Tibial nerve (tissue), 4 donors: ENCODE results near the gene UBE2N.

ENCODE experiments used
- EP300 ChIP-seq, 2 donors: sonication (generic); formaldehyde crosslinking; IDR thresholded peaks; one replicate each; pipeline ENCODE4 v1.6.1; 2017; ENCODE audit warnings: antibody characterized with exemption in 2 of 2, mild to moderate bottlenecking in 1 of 2
- POLR2A ChIP-seq, 2 donors: fragments of 450-650 bp; IDR thresholded peaks; one replicate each; pipeline ENCODE4 v1.6.1; 2017; ENCODE audit warnings: antibody characterized with exemption in 2 of 2, mild to moderate bottlenecking in 2 of 2, moderate library complexity in 2 of 2
- TF ChIP-seq, protein P1 (sequence below), 5 experiments: fragments of 200-600 bp in 3 of 5; fragments of 450-650 bp in 2 of 5; sonication (generic) in 3 of 5; IDR thresholded peaks; one replicate each; pipeline ENCODE4 v1.5.1; 2016 to 2019; ENCODE audit warnings: antibody characterized with exemption in 5 of 5, mild to moderate bottlenecking in 3 of 5, moderate library complexity in 2 of 5

DNA sequence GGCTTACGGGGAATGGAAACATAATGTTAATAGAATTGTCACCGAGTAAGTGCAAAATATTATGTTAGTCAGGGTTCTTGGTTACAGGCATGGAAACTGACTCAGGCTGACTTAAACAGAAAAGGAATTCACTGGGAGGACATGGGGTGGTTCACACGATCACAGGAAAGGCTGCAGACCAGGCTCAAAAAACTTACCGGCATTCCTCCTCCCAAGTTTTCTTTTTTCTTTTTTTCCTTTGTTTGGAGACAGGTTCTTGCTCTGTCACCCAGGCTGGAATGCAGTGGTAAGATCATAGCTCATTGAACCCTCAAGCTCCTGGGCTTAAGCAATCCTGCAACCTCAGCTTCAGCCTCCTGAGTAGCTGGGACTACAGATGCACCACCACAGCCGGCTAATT lies 11.9 kb upstream of the UBE2N start:
- TF ChIP-seq, protein P1, sequence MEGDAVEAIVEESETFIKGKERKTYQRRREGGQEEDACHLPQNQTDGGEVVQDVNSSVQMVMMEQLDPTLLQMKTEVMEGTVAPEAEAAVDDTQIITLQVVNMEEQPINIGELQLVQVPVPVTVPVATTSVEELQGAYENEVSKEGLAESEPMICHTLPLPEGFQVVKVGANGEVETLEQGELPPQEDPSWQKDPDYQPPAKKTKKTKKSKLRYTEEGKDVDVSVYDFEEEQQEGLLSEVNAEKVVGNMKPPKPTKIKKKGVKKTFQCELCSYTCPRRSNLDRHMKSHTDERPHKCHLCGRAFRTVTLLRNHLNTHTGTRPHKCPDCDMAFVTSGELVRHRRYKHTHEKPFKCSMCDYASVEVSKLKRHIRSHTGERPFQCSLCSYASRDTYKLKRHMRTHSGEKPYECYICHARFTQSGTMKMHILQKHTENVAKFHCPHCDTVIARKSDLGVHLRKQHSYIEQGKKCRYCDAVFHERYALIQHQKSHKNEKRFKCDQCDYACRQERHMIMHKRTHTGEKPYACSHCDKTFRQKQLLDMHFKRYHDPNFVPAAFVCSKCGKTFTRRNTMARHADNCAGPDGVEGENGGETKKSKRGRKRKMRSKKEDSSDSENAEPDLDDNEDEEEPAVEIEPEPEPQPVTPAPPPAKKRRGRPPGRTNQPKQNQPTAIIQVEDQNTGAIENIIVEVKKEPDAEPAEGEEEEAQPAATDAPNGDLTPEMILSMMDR (IDR thresholded peaks at IDR 0.05): no peak
- TF ChIP-seq POLR2A (IDR thresholded peaks at IDR 0.05) (no peak), EP300 (IDR thresholded peaks at IDR 0.05) (no peak)
